Measurements from ENCODE around the gene GRIN2A. TPM values are rescaled to one million over a fixed set of nuclear protein-coding genes. Genes with fewer than 3 reads are reported as not detected.

The GRIN2A gene
- total and polyA plus RNA-seq, 2 of the 8 experiments (the other 6 are each of a cell fraction or from before 2014, with no cell fraction given) = 0.18 to 1.8 TPM

DNA sequence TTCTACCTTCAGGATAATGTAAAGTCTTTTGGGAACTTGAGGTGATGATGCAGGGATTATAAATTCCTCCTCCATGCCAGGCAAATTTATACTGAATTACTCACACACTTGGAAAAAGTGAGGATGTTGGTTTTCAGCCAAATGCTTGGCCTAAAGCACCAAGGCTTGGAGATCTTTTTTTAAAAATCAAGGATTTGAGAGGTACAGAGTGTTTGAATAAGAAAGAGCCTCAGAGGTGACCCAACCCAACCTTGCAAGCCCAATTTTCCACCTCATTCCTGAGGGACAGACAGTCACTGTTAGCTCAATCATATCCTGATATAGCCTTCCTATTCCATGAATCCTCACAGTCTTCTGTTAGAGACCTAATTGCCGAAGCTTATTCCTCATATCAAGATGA is 14.0 kb downstream of the GRIN2A start:
- H4K91ac ChIP-seq (replicated peaks; ENCODE audit: insufficient read length, low read length) = no peak overlapping the region
- no peaks in the 10 kb centered on the region for H3K79me2 ChIP-seq (ENCODE audit: control insufficient read depth in 1 of 2, insufficient read depth in 2 of 2, low read length in 2 of 2)
- H3K79me1 ChIP-seq (ENCODE audit: low read depth, low read length) = no peaks in the 10 kb centered on the region
- no peak overlapping the region for H3K4me3 ChIP-seq (ENCODE audit: extremely low read depth in 1 of 4, insufficient read depth in 2 of 4, low read depth in 3 of 4, low read length in 4 of 4)
- no peaks in the 10 kb centered on the region for H3K27me3 ChIP-seq (replicated peaks in 1 of 4; ENCODE audit: control insufficient read depth in 3 of 4, extremely low read depth in 1 of 4, insufficient read depth in 3 of 4, low read length in 3 of 4)
- H4K8ac ChIP-seq (ENCODE audit: extremely low read depth, insufficient read depth, low read length) = no peak overlapping the region
- WGBS, 2 experiments (ENCODE audit: extremely low coverage in 1 of 2, insufficient coverage in 1 of 2, insufficient read length in 1 of 2, insufficient replicate concordance in 2 of 2, low coverage in 1 of 2, low lambda C conversion rate in 2 of 2, missing lambda C conversion rate in 1 of 2) = 62% methylated on average over 1 of the region's 1 CpG; no CpG with 5 or more reads in 1 of the 2 experiments
- H3K23me2 ChIP-seq (ENCODE audit: low read depth, low read length) = no peaks in the 10 kb centered on the region
- peaks cover 0 to 2% (median 0%) of the 10 kb centered on the region in 4 experiments; a peak in 2 of 7 replicates for H3K4me1 ChIP-seq (replicated peaks in 1 of 4; ENCODE audit: control insufficient read depth in 3 of 4, insufficient read depth in 4 of 4, low read length in 3 of 4)
- H4K5ac ChIP-seq (ENCODE audit: insufficient read length, low read depth, low read length) = no peak overlapping the region
- H3K18ac ChIP-seq (ENCODE audit: extremely low read depth, low read length) = no peak overlapping the region
- H2AK5ac ChIP-seq (ENCODE audit: low read depth, low read length) = no peak overlapping the region
- H2AFZ ChIP-seq (ENCODE audit: low read length) = no peak overlapping the region
- POLR2A ChIA-PET (ENCODE audit: partially characterized antibody) = no interaction called here
- H2BK120ac ChIP-seq (replicated peaks; ENCODE audit: low read depth, low read length) = no peak overlapping the region
- no peaks in the 10 kb centered on the region for H3K9me3 ChIP-seq (ENCODE audit: insufficient read depth in 2 of 2, low read depth in 1 of 2, low read length in 1 of 2)
- no peak for FAIRE-seq
- H3K36me3 ChIP-seq (ENCODE audit: control insufficient read depth in 2 of 4, insufficient read depth in 4 of 4, low read length in 3 of 4) = no peaks in the 10 kb centered on the region
- no peak overlapping the region for H2BK20ac ChIP-seq (ENCODE audit: low read length)
- no peaks in the 10 kb centered on the region for H4K20me1 ChIP-seq (replicated peaks in 1 of 2; ENCODE audit: control insufficient read depth in 1 of 2, insufficient read depth in 2 of 2, low read length in 2 of 2)
- H2BK5ac ChIP-seq (ENCODE audit: low read depth, low read length) = no peak overlapping the region
- no peak overlapping the region for H2BK15ac ChIP-seq (ENCODE audit: low read length)
- no peak overlapping the region for H3K4me2 ChIP-seq (ENCODE audit: insufficient read depth in 1 of 2, low read depth in 2 of 2, low read length in 2 of 2)
- no peak for DNase-seq (ENCODE audit: low read depth in 1 of 2, low spot score in 2 of 2)
- no peak overlapping the region for H3K27ac ChIP-seq (ENCODE audit: low read depth, low read length)
- no peak overlapping the region for H3K4ac ChIP-seq (replicated peaks; ENCODE audit: insufficient read length, low read depth, low read length)
- H3K14ac ChIP-seq (ENCODE audit: insufficient read length) = no peak overlapping the region
- H3K23ac ChIP-seq (ENCODE audit: insufficient read length) = no peak overlapping the region
- H2BK12ac ChIP-seq (ENCODE audit: low read depth, low read length) = no peak overlapping the region
- H3K56ac ChIP-seq (replicated peaks; ENCODE audit: insufficient read length, low read depth, low read length) = no peak overlapping the region
- CTCF ChIA-PET (ENCODE audit: partially characterized antibody) = no interaction called here
- no peak overlapping the region for H3K9ac ChIP-seq (replicated peaks in 1 of 4; ENCODE audit: extremely low read depth in 1 of 4, low read depth in 3 of 4, low read length in 3 of 4)
- TF ChIP-seq ZNF274 (IDR thresholded peaks at IDR 0.05; ENCODE audit: borderline replicate concordance, extremely low read depth, low read length) (no peak), RXRA (IDR thresholded peaks at IDR 0.05; ENCODE audit: insufficient read depth, low read depth, low read length) (no peak), SRF (IDR thresholded peaks at IDR 0.05; ENCODE audit: low read depth, low read length) (no peak), EZH2 (IDR thresholded peaks at IDR 0.05; ENCODE audit: low read depth, low read length, severe bottlenecking) (no peak), CBX8 (IDR thresholded peaks at IDR 0.05; ENCODE audit: borderline replicate concordance, low read depth, low read length) (no peak), RBBP5 (IDR thresholded peaks at IDR 0.05; ENCODE audit: borderline replicate concordance, low read depth, low read length) (no peak), JUND (IDR thresholded peaks at IDR 0.05; ENCODE audit: low read length) (no peak), CHD2 (IDR thresholded peaks at IDR 0.05; ENCODE audit: low read length) (no peak), SP2 (IDR thresholded peaks at IDR 0.05; ENCODE audit: low read length) (no peak), TEAD4 (IDR thresholded peaks at IDR 0.05; ENCODE audit: low read depth, low read length) (no peak)
